Measurements from ENCODE around the gene KPNA4.

Gene KPNA4

DNA sequence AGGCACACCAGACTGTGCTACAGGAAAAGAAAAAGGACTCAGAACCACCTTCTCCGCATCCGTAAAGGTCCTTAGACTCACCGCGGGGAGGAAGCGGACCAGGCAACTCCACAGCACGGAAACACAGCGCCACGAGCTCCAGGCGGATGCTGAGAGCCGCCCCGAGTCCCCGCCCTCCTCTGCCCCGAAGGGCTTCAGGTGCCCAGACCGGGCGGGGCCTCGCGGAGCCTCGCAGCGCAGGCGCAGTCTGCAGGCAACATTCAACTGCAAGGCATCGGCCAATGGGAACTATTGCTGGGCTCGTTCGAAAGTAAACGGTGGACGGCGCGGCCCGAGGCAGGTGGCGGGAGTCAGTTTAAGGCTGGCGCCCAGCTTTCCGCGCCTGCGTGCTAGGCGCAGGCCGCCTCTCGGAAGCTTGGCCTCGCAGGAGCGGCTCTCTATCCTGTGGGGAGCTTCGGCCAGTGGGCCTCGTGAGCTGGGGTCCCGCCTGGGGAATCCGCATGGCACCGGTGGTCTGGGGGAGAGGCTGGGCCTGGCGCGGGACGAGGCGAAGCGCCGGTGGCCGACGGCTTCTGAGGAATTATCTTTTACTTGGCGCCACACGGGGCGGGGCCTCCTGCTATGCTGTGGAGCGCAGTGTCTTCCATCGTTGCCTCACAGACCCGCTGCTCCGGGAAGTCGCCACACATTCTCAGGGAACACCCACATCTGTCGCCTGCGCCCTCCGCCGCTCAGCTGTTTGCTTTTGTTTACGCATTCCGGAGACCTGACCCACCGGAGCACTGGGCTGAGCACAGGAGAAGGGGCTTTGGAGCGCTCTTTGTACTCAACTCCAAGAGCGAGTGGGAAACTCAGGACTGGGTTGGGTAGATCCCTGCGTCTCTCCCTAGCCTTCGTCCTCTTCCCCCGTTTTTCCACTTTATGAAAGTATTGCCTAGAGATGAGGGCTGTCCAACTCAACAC, 115.5 kb downstream of the KPNA4 start, which contains the start of gene TRIM59:
Gene TRIM59, minus strand, starts transcription at position 151 of the 963 bp plus-strand sequence. CDS start 10,603 bp downstream, outside the sequence.
- no peak for DNase-seq

- no peak for DNase-seq
Measured at GRCh38 chr3:160448845-160449635, 116.3 kb downstream of the KPNA4 start.

- no peak for DNase-seq
Measured at GRCh38 chr3:160447544-160447943, 117.8 kb downstream of the KPNA4 start.

DNA sequence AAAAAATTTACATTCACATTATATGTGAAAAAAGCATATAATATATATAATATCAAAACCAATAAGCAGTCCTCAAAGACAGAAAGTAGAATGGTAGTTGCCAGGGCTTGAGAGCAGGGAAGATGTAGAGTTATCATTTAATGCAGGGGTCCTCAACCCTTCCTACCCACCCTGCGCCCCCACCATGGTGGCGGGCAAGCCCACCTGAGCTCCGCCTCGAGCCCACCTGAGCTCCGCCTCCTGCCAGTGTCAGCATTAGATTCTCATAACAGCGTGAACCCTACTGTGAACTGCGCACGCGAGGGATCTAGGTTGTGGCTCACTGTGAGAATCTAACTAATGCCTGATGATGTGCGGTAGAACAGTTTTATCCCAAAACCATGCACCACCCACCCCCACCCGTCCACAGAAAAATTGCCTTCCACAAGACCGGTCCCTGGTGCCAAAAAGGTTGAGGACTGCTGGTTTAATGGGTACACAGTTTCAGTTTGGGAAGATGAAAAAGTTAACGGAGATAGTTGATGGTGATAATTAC, 118.8 kb downstream of the KPNA4 start:
- DNase-seq, result no peak

GRCh38 chr3:160445854-160446253, 119.5 kb downstream of the KPNA4 start:
- no peak for DNase-seq
